NK-92 (cell line): ENCODE measurements around the gene OR7C1.
"Not testable (repeated sequence)": the region's sequence is repeated elsewhere in the genome, so short reads cannot be mapped to it uniquely, and the experiment has no call there.

Experiments
- DNase-seq: peaks from one replicate; lab custom pipeline; 2025; ENCODE audit not compliant: unreplicated experiment; lab: John Stamatoyannopoulos, UW

Gene OR7C1

GRCh38 chr19:14768001-14768400 is 67.0 kb downstream of the OR7C1 start:
- no peak for DNase-seq

- DNase-seq, result no peak
Observed at GRCh38 chr19:14767466-14767971, 67.5 kb downstream of the OR7C1 start.

GRCh38 chr19:14765841-14766240 is 69.1 kb downstream of the OR7C1 start:
- not testable (repeated sequence) for DNase-seq

- DNase-seq, result not testable (repeated sequence)
Observed at GRCh38 chr19:14765403-14765802, 69.6 kb downstream of the OR7C1 start.

GRCh38 chr19:14764401-14764800 is 70.6 kb downstream of the OR7C1 start:
- no peak for DNase-seq

- DNase-seq, result no peak
Observed at GRCh38 chr19:14763497-14764145, 71.4 kb downstream of the OR7C1 start.

- DNase-seq, result no peak
Observed at GRCh38 chr19:14762111-14762510, 72.9 kb downstream of the OR7C1 start.

GRCh38 chr19:14761607-14762006 is 73.4 kb downstream of the OR7C1 start:
- DNase-seq, result no peak

GRCh38 chr19:14758816-14759215 is 76.2 kb downstream of the OR7C1 start:
- DNase-seq, result no peak

- DNase-seq, result no peak
Observed at GRCh38 chr19:14748601-14749000, 86.4 kb downstream of the OR7C1 start.
